ENCODE measurements around the gene COLEC12.

- no peak for TF ChIP-seq CTCF (IDR thresholded peaks at IDR 0.05; ENCODE audit: insufficient read depth, low read length, poor library complexity, severe bottlenecking)
- no peak for TF ChIP-seq EZH2phosphoT487 (conservative IDR thresholded peaks at IDR 0.05; ENCODE audit: low read length)
These were observed 47.1 kb downstream of the COLEC12 start for GRCh38 chr18:453400-453799.
